ENCODE results near the gene CNFN. TPM values are rescaled to one million over a fixed set of nuclear protein-coding genes. Genes with fewer than 3 reads are reported as not detected.

Gene CNFN
- total RNA-seq, 1 donor from 2014 or later, result 1.1 TPM

Small RNA genes within 50 kb of the gene (microRNA-seq; reads per million reads assigned to microRNA genes)
- gene MIR8077, result not detected

Other genes starting within 250 kb of the CNFN start
- 14.8 TPM for gene DEDD2, start 172.6 kb downstream of the CNFN start, total RNA-seq
- gene ZNF526, start 170.0 kb downstream of the CNFN start, total RNA-seq, result 5.4 TPM
- 35.6 TPM for gene GSK3A, start 147.7 kb downstream of the CNFN start, total RNA-seq
- gene ERF, start 135.2 kb downstream of the CNFN start, total RNA-seq, result 42.1 TPM
- 33.6 TPM for gene CIC, start 121.0 kb downstream of the CNFN start, total RNA-seq
- not detected for gene PRR19, start 88.2 kb downstream of the CNFN start, total RNA-seq
- gene PAFAH1B3, start 87.7 kb downstream of the CNFN start, total RNA-seq, result 4.3 TPM
- gene TMEM145, start 77.0 kb downstream of the CNFN start, total RNA-seq, result 0.11 TPM
- gene MEGF8, start 64.7 kb downstream of the CNFN start, total RNA-seq, result 34.3 TPM
- 61.4 TPM for gene LIPE, start 37.1 kb upstream of the CNFN start, total RNA-seq
- gene CXCL17, start 52.6 kb upstream of the CNFN start, total RNA-seq, result not detected
- 2.6 TPM for gene CEACAM1, start 138.2 kb upstream of the CNFN start, total RNA-seq
- not detected for gene CEACAM8, start 204.6 kb upstream of the CNFN start, total RNA-seq